ENCODE results near the gene CCNY. TPM values are rescaled to one million over a fixed set of nuclear protein-coding genes. Genes with fewer than 3 reads are reported as not detected.

CCNY gene
- total and polyA plus RNA-seq, 2 of the 4 experiments (the other 2 are of a cell fraction), result 38.0 to 131 TPM

DNA sequence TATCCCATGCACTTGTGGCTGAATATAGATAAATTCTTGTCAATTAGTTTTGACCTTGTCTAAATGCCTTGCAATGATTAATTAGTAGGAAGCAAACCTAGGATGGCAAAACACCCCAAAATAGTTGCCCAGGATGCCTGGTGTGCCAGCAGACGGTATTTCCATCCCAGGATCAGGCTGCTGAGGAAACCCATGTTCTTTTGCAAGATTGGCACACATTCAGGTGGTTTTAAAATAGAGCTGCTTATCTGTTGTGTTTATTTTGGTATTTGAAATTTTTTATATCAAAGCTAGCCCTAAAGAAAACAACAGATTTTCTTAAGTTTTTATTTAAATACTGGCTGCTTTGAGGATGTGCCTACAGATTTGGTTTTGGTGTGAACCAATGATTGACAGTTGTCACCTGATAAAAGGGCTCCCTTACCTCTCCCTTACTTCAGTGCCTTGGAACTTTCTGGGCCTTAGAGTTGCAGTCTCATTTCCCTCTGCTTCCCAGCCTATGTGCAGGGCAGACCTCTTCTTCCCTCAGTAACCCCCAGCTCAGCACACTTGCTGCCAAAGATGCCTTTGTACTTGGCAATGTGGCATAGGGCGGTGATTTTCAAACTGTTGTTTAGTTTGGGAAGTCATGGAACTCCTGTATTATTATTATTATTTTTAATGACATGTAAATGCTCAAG is 54.0 kb downstream of the CCNY start:
- H3K4me2 ChIP-seq (ENCODE audit: low read depth, low read length), result no peak overlapping the region
- peaks cover 22% of the 10 kb centered on the region for H3K9me1 ChIP-seq (ENCODE audit: insufficient read depth, low read length)
- no peak overlapping the region for H4K91ac ChIP-seq (ENCODE audit: insufficient read depth, low read depth, low read length)
- H3K4me1 ChIP-seq (ENCODE audit: control insufficient read depth, insufficient read depth, low read length), result peaks cover 12% of the 10 kb centered on the region
- dilution Hi-C loops (cut with HindIII; ENCODE audit: low sequenced_read_pairs, unreplicated experiment) (no loop called here), intact Hi-C loops (cut with micrococcal nuclease) (no loop called here), in situ Hi-C loops (cut with MboI; ENCODE audit: low sequenced_read_pairs) (no loop called here)
- no peak overlapping the region for H4K5ac ChIP-seq (ENCODE audit: low read depth, low read length)
- no TSS peak for BruUV-seq (replicated peaks)
- no peaks in the 10 kb centered on the region for H3K27me3 ChIP-seq (ENCODE audit: control insufficient read depth, insufficient read depth, low read length)
- no peaks in the 10 kb centered on the region for H3K36me3 ChIP-seq (ENCODE audit: control insufficient read depth, insufficient read depth, low read length)
- H2AFZ ChIP-seq (replicated peaks; ENCODE audit: low read length, poor library complexity), result no peak overlapping the region
- H2BK120ac ChIP-seq (ENCODE audit: low read depth, low read length), result no peak overlapping the region
- no peak overlapping the region for H2BK5ac ChIP-seq (ENCODE audit: low read depth, low read length, poor library complexity, severe bottlenecking)
- no peak overlapping the region for H4K8ac ChIP-seq (ENCODE audit: low read depth in 2 of 2, low read length in 2 of 2)
- H2AK5ac ChIP-seq (ENCODE audit: low read depth, low read length), result no peak overlapping the region
- H3K79me1 ChIP-seq (ENCODE audit: low read depth in 1 of 2, low read length in 2 of 2), result peaks cover 51 to 92% of the 10 kb centered on the region in 2 experiments
- no peak overlapping the region for H2BK15ac ChIP-seq (ENCODE audit: low read depth, low read length)
- no peak overlapping the region for H3K4me3 ChIP-seq (ENCODE audit: insufficient read depth, low read depth, low read length)
- peaks cover 75% of the 10 kb centered on the region for H4K20me1 ChIP-seq (ENCODE audit: insufficient read depth, low read length)
- ATAC-seq (ENCODE audit: low read depth) (no peak), DNase-seq (no peak)
- H3K27ac ChIP-seq (ENCODE audit: insufficient read depth, low read length), result no peak overlapping the region
- TF ChIP-seq MAZ (IDR thresholded peaks at IDR 0.05; ENCODE audit: borderline replicate concordance, low read depth, low read length) (no peak), MXI1 (IDR thresholded peaks at IDR 0.05; ENCODE audit: borderline replicate concordance, low read depth, low read length) (no peak)
- no peak overlapping the region for H2AK9ac ChIP-seq (replicated peaks; ENCODE audit: low read depth, low read length, poor library complexity)
- no peak overlapping the region for H3K23ac ChIP-seq (ENCODE audit: low read depth, low read length)
- H3K9ac ChIP-seq (ENCODE audit: low read depth, low read length), result no peak overlapping the region
- H3K56ac ChIP-seq (ENCODE audit: extremely low read depth, insufficient read depth, low read length), result no peak overlapping the region
- no peak overlapping the region for H3K4ac ChIP-seq (ENCODE audit: low read depth, low read length)
- no peak overlapping the region for H3K14ac ChIP-seq (replicated peaks; ENCODE audit: low read depth, low read length)
- H3K9me3 ChIP-seq (ENCODE audit: control insufficient read depth, insufficient read depth, low read length), result peaks cover 9% of the 10 kb centered on the region
- CTCF ChIA-PET, result no interaction called here
- POLR2A ChIA-PET (ENCODE audit: unreplicated experiment), result no interaction called here
- H2BK20ac ChIP-seq (ENCODE audit: low read depth, low read length), result no peak overlapping the region
- no peak overlapping the region for H3K18ac ChIP-seq (ENCODE audit: low read depth, low read length)
- WGBS, 2 experiments (ENCODE audit: extremely low coverage in 2 of 2, insufficient read length in 1 of 2), result no CpG with 5 or more reads among the region's 2 CpGs
